ENCODE results near the gene PRM1. TPM values are rescaled to one million over a fixed set of nuclear protein-coding genes. Genes with fewer than 3 reads are reported as not detected.
"Not testable (repeated sequence)": the region's sequence is repeated elsewhere in the genome, so short reads cannot be mapped to it uniquely, and the experiment has no call there.

Gene PRM1
- total RNA-seq, 1 donor from 2014 or later = not detected

DNA sequence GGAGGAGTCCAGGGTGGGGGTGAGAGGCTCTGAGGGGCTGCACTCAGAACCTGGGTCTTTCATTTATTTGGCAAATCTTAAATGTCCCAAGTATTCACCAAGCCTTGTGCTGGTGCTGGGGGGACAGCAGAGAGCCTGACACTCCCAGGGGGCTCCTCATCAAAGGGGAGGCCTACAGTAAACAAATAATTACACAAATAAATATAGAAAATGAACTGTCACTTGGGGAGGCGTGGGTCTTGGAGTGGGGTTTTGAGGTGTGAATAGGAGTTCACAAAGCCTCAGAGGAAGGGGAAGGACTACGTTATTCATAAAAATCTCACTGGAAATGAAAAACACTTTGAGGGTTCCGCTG is 15.2 kb upstream of the PRM1 start:
- H3K4me3 Mint-ChIP-seq (ENCODE audit: unreplicated experiment) = no peak overlapping the region
- peaks cover 22% of the 10 kb centered on the region for H3K4me1 Mint-ChIP-seq (ENCODE audit: unreplicated experiment)
- DNase-seq (ENCODE audit: extremely low spot score, unreplicated experiment) = no peak
- TF ChIP-seq, protein P1, sequence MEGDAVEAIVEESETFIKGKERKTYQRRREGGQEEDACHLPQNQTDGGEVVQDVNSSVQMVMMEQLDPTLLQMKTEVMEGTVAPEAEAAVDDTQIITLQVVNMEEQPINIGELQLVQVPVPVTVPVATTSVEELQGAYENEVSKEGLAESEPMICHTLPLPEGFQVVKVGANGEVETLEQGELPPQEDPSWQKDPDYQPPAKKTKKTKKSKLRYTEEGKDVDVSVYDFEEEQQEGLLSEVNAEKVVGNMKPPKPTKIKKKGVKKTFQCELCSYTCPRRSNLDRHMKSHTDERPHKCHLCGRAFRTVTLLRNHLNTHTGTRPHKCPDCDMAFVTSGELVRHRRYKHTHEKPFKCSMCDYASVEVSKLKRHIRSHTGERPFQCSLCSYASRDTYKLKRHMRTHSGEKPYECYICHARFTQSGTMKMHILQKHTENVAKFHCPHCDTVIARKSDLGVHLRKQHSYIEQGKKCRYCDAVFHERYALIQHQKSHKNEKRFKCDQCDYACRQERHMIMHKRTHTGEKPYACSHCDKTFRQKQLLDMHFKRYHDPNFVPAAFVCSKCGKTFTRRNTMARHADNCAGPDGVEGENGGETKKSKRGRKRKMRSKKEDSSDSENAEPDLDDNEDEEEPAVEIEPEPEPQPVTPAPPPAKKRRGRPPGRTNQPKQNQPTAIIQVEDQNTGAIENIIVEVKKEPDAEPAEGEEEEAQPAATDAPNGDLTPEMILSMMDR (IDR thresholded peaks at IDR 0.05) = no peak
- peaks cover 6% of the 10 kb centered on the region for H3K27me3 Mint-ChIP-seq (ENCODE audit: unreplicated experiment)
- H3K9me3 Mint-ChIP-seq (ENCODE audit: unreplicated experiment) = no peaks in the 10 kb centered on the region
- no peaks in the 10 kb centered on the region for H3K36me3 Mint-ChIP-seq (ENCODE audit: unreplicated experiment)
- H3K27ac Mint-ChIP-seq (ENCODE audit: unreplicated experiment) = no peak overlapping the region

DNA sequence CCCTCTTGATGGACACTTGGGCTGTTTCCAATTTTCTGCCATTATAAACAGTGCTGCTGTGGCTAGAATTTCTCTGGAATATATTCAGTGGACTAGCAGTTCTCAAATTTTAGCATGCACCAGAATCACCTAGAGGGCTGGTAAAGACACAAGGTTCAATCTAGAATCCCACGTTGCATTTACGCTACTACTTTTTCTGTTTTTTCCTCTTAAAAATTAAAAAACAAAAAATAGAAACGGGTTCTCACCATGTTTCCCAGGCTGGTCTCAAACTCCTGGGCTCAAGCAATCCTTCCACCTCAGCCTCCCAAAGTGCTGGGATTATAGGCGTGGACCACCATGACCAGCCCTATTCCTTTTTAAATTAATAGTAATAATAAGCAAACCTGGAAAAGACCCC is 14.5 kb upstream of the PRM1 start:
- no peak overlapping the region for H3K27ac Mint-ChIP-seq (ENCODE audit: unreplicated experiment)
- H3K27me3 Mint-ChIP-seq (ENCODE audit: unreplicated experiment) = peaks cover 6% of the 10 kb centered on the region
- no peaks in the 10 kb centered on the region for H3K36me3 Mint-ChIP-seq (ENCODE audit: unreplicated experiment)
- no peak for DNase-seq (ENCODE audit: extremely low spot score, unreplicated experiment)
- no peak overlapping the region for H3K4me3 Mint-ChIP-seq (ENCODE audit: unreplicated experiment)
- TF ChIP-seq, protein P1 (IDR thresholded peaks at IDR 0.05) = no peak
- peaks cover 24% of the 10 kb centered on the region for H3K4me1 Mint-ChIP-seq (ENCODE audit: unreplicated experiment)
- no peaks in the 10 kb centered on the region for H3K9me3 Mint-ChIP-seq (ENCODE audit: unreplicated experiment)

DNA sequence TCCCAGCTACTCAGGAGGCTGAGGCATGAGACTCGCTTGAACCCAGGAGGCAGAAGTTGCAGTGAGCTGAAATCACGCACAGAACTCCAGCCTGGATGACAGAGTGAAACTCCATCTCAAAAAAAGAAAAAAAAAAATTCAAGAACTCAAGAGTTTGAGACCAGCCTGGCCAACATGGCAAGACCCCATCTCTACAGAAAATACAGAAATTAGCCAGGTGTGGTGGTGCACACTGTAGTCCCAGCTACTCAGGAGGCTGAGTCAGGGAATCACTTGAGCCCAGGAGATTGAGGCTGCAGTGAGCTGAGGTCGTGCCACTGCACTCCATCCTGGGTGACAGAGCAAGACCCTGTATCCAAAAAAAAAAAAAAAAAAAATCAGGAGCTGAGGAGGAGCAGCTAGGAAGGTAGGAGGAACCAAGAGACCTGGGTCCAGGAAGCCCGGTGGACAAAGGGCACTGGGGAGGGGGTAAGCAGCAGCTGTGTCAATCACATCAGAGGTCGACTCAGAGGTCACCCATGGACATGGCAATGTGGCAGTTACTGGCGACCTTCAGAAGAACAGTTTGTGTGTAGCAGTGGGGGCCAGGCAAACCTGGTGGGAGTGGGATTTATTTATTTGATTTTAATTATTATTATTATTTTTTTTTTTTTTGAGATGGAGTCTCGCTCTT is 11.1 kb upstream of the PRM1 start:
- DNase-seq (ENCODE audit: extremely low spot score, unreplicated experiment) = no peak
- TF ChIP-seq, protein P1 (IDR thresholded peaks at IDR 0.05) = no peak
- Mint-ChIP-seq H3K4me1 (ENCODE audit: unreplicated experiment) (peaks cover 16% of the 10 kb centered on the region), H3K27ac (ENCODE audit: unreplicated experiment) (no peak overlapping the region), H3K36me3 (ENCODE audit: unreplicated experiment) (no peaks in the 10 kb centered on the region), H3K9me3 (ENCODE audit: unreplicated experiment) (no peaks in the 10 kb centered on the region), H3K4me3 (ENCODE audit: unreplicated experiment) (no peak overlapping the region), H3K27me3 (ENCODE audit: unreplicated experiment) (peaks cover 24% of the 10 kb centered on the region)

DNA sequence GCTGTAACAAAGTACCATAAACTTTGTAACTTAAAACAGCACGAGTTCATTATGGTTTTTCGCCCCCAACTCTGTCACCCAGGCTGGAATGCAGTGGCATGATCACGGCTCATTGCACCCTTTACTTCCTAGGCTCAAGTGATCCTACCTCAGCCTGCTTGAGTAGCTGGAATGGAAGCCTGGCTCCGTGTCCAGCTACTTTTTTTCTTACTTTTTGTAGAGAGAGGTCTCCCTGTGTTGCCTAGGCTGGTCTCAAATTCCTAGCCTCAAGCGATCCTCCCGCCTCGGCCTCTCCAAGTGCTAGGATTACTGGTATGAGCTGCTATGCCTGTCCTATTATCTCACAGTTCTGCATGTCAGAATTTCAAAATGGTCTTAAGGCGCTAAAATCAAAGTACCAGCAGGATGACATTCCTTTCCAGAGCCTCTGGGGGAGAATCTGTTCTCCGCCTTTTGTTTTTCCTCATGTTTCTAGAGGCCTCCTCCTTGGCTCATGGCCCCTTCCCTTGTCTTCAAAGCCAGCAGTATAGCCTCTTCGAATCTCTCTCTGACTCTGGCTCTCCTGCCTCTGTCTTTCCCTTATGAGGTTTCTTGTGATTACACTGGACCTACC is 10.1 kb upstream of the PRM1 start:
- H3K4me1 Mint-ChIP-seq (ENCODE audit: unreplicated experiment) = peaks cover 6% of the 10 kb centered on the region
- no peak overlapping the region for H3K4me3 Mint-ChIP-seq (ENCODE audit: unreplicated experiment)
- no peaks in the 10 kb centered on the region for H3K9me3 Mint-ChIP-seq (ENCODE audit: unreplicated experiment)
- TF ChIP-seq, protein P1 (IDR thresholded peaks at IDR 0.05) = no peak
- DNase-seq (ENCODE audit: extremely low spot score, unreplicated experiment) = no peak
- H3K36me3 Mint-ChIP-seq (ENCODE audit: unreplicated experiment) = no peaks in the 10 kb centered on the region
- peaks cover 29% of the 10 kb centered on the region for H3K27me3 Mint-ChIP-seq (ENCODE audit: unreplicated experiment)
- no peak overlapping the region for H3K27ac Mint-ChIP-seq (ENCODE audit: unreplicated experiment)

GRCh38 chr16:11290102-11290893 is 9.2 kb upstream of the PRM1 start:
- H3K27ac Mint-ChIP-seq (ENCODE audit: unreplicated experiment) = no peak overlapping the region
- no peak for DNase-seq (ENCODE audit: extremely low spot score, unreplicated experiment)
- no peaks in the 10 kb centered on the region for H3K36me3 Mint-ChIP-seq (ENCODE audit: unreplicated experiment)
- H3K9me3 Mint-ChIP-seq (ENCODE audit: unreplicated experiment) = no peaks in the 10 kb centered on the region
- peaks cover 5% of the 10 kb centered on the region for H3K4me1 Mint-ChIP-seq (ENCODE audit: unreplicated experiment)
- peaks cover 36% of the 10 kb centered on the region for H3K27me3 Mint-ChIP-seq (ENCODE audit: unreplicated experiment)
- TF ChIP-seq, protein P1 (IDR thresholded peaks at IDR 0.05) = no peak
- H3K4me3 Mint-ChIP-seq (ENCODE audit: unreplicated experiment) = no peak overlapping the region

GRCh38 chr16:11289696-11290095 is 8.6 kb upstream of the PRM1 start:
- not testable (repeated sequence) for H3K27ac Mint-ChIP-seq (ENCODE audit: unreplicated experiment); H3K9me3 Mint-ChIP-seq (ENCODE audit: unreplicated experiment); DNase-seq (ENCODE audit: extremely low spot score, unreplicated experiment); H3K36me3 Mint-ChIP-seq (ENCODE audit: unreplicated experiment); H3K4me1 Mint-ChIP-seq (ENCODE audit: unreplicated experiment); H3K4me3 Mint-ChIP-seq (ENCODE audit: unreplicated experiment)
- peaks cover 42% of the 10 kb centered on the region for H3K27me3 Mint-ChIP-seq (ENCODE audit: unreplicated experiment)
